Measurements from ENCODE around the gene ADCYAP1R1.

DNA sequence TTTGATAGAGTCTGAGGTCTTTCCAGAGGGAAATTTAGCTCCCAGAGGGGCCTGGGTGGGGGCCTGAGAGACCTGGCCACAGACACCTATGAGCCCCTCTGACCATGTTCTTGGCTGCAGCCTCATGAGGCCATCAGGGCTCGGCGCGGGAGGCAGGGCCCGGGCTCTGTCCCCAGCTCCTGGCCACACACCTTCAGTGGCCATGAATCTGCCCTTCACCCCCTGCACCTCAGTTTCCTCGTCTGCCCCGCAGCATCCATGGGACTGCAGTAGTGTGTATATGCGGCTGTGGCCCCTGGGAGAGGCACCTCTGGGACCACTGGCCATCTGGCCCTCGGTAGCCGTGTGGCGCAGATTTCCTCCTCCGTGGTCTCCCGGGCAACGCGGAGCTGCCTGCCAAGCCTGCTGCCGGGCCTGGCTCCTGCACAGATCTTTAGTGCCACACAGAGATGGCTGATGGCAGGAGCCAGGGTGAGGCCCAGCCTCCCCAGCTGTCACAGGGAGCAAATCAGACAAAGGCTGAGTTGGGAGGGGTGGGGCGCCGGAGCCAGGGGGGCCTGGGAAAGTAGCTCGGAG is 23.6 kb upstream of the ADCYAP1R1 start:
- no peak for TF ChIP-seq FOXM1 (IDR thresholded peaks at IDR 0.05; ENCODE audit: borderline replicate concordance, low read depth)
- no peak for TF ChIP-seq NFIC (IDR thresholded peaks at IDR 0.05)
- no peak for TF ChIP-seq TCF12 (IDR thresholded peaks at IDR 0.05; ENCODE audit: low read depth)
